Neuronal stem cell (in vitro differentiated cells): ENCODE measurements around the gene PALM.
"Not testable (repeated sequence)": the region's sequence is repeated elsewhere in the genome, so short reads cannot be mapped to it uniquely, and the experiment has no call there.

Experiments used
- DNase-seq: peaks from one replicate; pipeline ENCODE4 v3.0.0-alpha.2; 2013; ENCODE audit warnings: low spot score
- H2AFZ ChIP-seq: one replicate; pipeline ENCODE4 v1.6.1; 2013; ENCODE audit warnings: mild to moderate bottlenecking, low read length, inconsistent platforms
- H2AK5ac ChIP-seq: 2 replicates; pipeline ENCODE4 v1.6.1; 2013; ENCODE audit warnings: low read depth, mild to moderate bottlenecking, inconsistent platforms, low read length, moderate library complexity, mixed read lengths
- H2BK120ac ChIP-seq: 2 replicates; pipeline ENCODE4 v1.6.1; 2013; ENCODE audit warnings: low read depth, mild to moderate bottlenecking, inconsistent platforms, low read length, moderate library complexity, mixed read lengths
- H2BK12ac ChIP-seq: one replicate; pipeline ENCODE4 v1.6.1; 2013; ENCODE audit warnings: low read length, inconsistent platforms
- H2BK15ac ChIP-seq: 2 replicates; pipeline ENCODE4 v1.6.1; 2013; ENCODE audit warnings: mild to moderate bottlenecking, low read length, inconsistent platforms, mixed read lengths
- H2BK5ac ChIP-seq: one replicate; pipeline ENCODE4 v1.6.1; 2013; ENCODE audit warnings: inconsistent platforms, mild to moderate bottlenecking, low read length, moderate library complexity
- H3K14ac ChIP-seq: one replicate; pipeline ENCODE4 v1.6.1; 2013; ENCODE audit warnings: low read length, inconsistent platforms
- H3K18ac ChIP-seq: 2 replicates; pipeline ENCODE4 v1.6.1; 2013; ENCODE audit warnings: low read length, inconsistent platforms
- H3K23ac ChIP-seq: 2 replicates; pipeline ENCODE4 v1.6.1; 2013; ENCODE audit warnings: low read depth, mild to moderate bottlenecking, mixed read lengths, low read length, inconsistent platforms; ENCODE audit not compliant: poor library complexity
- H3K27ac ChIP-seq: replicated peaks from 3 replicates; pipeline ENCODE4 v1.5.1; 2013; ENCODE audit warnings: low read length, inconsistent platforms
- H3K27me3 ChIP-seq, 3 experiments: 2 replicates each; pipeline ENCODE4 v1.6.1; 2013; ENCODE audit warnings: low read length in 3 of 3, mild to moderate bottlenecking in 2 of 3, inconsistent platforms in 1 of 3, low read depth in 1 of 3, mixed read lengths in 1 of 3, moderate library complexity in 1 of 3; ENCODE audit not compliant: control insufficient read depth in 3 of 3, insufficient read depth in 3 of 3
- H3K36me3 ChIP-seq, 2 donors: replicated peaks in 1 of 2; 2 replicates each; pipeline ENCODE4 v1.6.1; 2013; ENCODE audit warnings: low read length in 2 of 2; ENCODE audit not compliant: control insufficient read depth in 2 of 2, insufficient read depth in 2 of 2
- H3K4ac ChIP-seq: 2 replicates; pipeline ENCODE4 v1.6.1; 2013; ENCODE audit warnings: inconsistent platforms, mild to moderate bottlenecking, low read length, moderate library complexity
- H3K4me1 ChIP-seq, 2 donors: 1 replicate in 1 of 2; 2 replicates in 1 of 2; pipeline ENCODE4 v1.6.1; 2013; ENCODE audit warnings: low read length in 2 of 2, low read depth in 1 of 2; ENCODE audit not compliant: control insufficient read depth in 2 of 2, insufficient read depth in 1 of 2
- H3K4me2 ChIP-seq: one replicate; pipeline ENCODE4 v1.6.1; 2013; ENCODE audit warnings: mild to moderate bottlenecking, low read length, inconsistent platforms; ENCODE audit not compliant: insufficient read depth, poor library complexity, severe bottlenecking
- H3K4me3 ChIP-seq, 2 donors: 2 replicates each; pipeline ENCODE4 v1.5.1; 2013; ENCODE audit warnings: low read length in 2 of 2, mild to moderate bottlenecking in 2 of 2, inconsistent platforms in 1 of 2, moderate library complexity in 1 of 2
- H3K79me1 ChIP-seq: one replicate; pipeline ENCODE4 v1.6.1; 2013; ENCODE audit warnings: low read depth, mild to moderate bottlenecking, inconsistent platforms, low read length, moderate library complexity
- H3K9ac ChIP-seq: one replicate; pipeline ENCODE4 v1.6.1; 2013; ENCODE audit warnings: mild to moderate bottlenecking, low read depth, low read length, inconsistent platforms; ENCODE audit not compliant: poor library complexity
- H3K9me3 ChIP-seq, 2 donors: replicated peaks in 1 of 2; 2 replicates each; pipeline versions ENCODE3 to v1.6.1; 2013; ENCODE audit warnings: low read length in 2 of 2, mild to moderate bottlenecking in 2 of 2, inconsistent platforms in 1 of 2, low read depth in 1 of 2, mixed read lengths in 1 of 2, moderate library complexity in 1 of 2; ENCODE audit not compliant: control insufficient read depth in 2 of 2, insufficient read depth in 1 of 2
- H4K8ac ChIP-seq: one replicate; pipeline ENCODE4 v1.6.1; 2013; ENCODE audit warnings: low read depth, mild to moderate bottlenecking, inconsistent platforms, low read length, moderate library complexity
- H4K91ac ChIP-seq: one replicate; pipeline ENCODE4 v1.6.1; 2013; ENCODE audit warnings: low read length, low read depth, mild to moderate bottlenecking, inconsistent platforms; ENCODE audit not compliant: poor library complexity
- WGBS, 2 donors: extraction: QIAGEN DNeasy Blood & Tissue Kit; methylation state at CpG; one replicate each; pipeline ENCODE4 v1.1.7; 2013; ENCODE audit warnings: missing lambda C conversion rate in 2 of 2, mixed read lengths in 1 of 2; ENCODE audit not compliant: insufficient read length in 2 of 2, insufficient replicate concordance in 1 of 2; ENCODE audit errors: extremely low coverage in 2 of 2; 5-methylcytosine and 5-hydroxymethylcytosine counted together

The PALM gene

GRCh38 chr19:740816-741505, 32.2 kb downstream of the PALM start:
- H2BK5ac ChIP-seq, H2BK15ac ChIP-seq, H2BK12ac ChIP-seq, H3K4ac ChIP-seq, H4K8ac ChIP-seq, H3K4me1 ChIP-seq, H3K9ac ChIP-seq, H3K27me3 ChIP-seq, H3K23ac ChIP-seq, H3K18ac ChIP-seq, H3K4me2 ChIP-seq, H2AK5ac ChIP-seq, H2BK120ac ChIP-seq, H2AFZ ChIP-seq, H3K14ac ChIP-seq, H3K4me3 ChIP-seq, H4K91ac ChIP-seq, H3K27ac ChIP-seq, H3K9me3 ChIP-seq, H3K79me1 ChIP-seq, DNase-seq: not testable (repeated sequence)
- no CpG with 5 or more reads among the region's 16 CpGs for WGBS, 2 donors
- H3K36me3 ChIP-seq, result peaks cover 5 to 16% of the 10 kb centered on the region in 2 donors

DNA sequence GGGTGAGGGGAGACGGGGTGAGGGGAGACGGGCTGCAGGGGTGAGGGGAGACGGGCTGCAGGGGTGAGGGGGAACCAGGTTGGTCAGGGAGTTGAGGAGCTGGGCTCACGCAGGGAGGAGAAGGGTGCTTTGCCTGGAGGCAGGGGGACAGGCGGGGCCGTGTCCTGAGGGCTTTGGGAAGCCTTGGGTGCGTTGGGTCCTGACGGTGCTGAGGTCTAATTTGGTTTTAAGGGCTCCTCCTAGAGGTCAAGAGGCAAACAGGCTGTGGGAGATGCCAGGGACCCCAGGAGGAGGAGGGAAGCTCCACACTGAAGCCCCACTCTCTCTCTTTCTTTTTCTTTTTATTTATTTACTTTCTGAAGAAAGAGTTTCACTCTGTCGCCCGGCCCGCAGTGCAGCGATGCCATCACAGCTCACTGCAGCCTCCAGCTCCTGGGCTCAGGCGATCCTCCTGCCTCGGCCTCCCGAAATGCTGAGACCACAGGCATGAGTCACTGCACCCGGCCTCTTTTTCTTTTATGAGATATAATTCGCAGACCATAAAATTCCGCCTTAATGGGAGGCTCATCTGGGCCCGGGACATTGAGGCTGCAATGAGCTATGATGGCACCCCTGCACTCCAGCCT, 32.9 kb downstream of the PALM start:
- no peak overlapping the region for H4K8ac ChIP-seq
- H3K9me3 ChIP-seq, result peaks cover 11 to 12% of the 10 kb centered on the region in 2 donors
- H3K23ac ChIP-seq, result no peak overlapping the region
- H3K14ac ChIP-seq, result no peak overlapping the region
- DNase-seq, result no peak
- H2AFZ ChIP-seq, result no peak overlapping the region
- H3K79me1 ChIP-seq, result no peaks in the 10 kb centered on the region
- H3K9ac ChIP-seq, result no peak overlapping the region
- no peak overlapping the region for H3K4me3 ChIP-seq
- peaks cover 4 to 9% of the 10 kb centered on the region in 2 donors for H3K36me3 ChIP-seq
- no peak overlapping the region for H2BK120ac ChIP-seq
- H3K18ac ChIP-seq, result no peak overlapping the region
- H3K4ac ChIP-seq, result no peak overlapping the region
- no peak overlapping the region for H3K27ac ChIP-seq
- H3K4me1 ChIP-seq, result no peaks in the 10 kb centered on the region
- H3K27me3 ChIP-seq, result no peaks in the 10 kb centered on the region
- no peak overlapping the region for H4K91ac ChIP-seq
- H3K4me2 ChIP-seq, result no peak overlapping the region
- H2BK15ac ChIP-seq, result no peak overlapping the region
- WGBS, 2 donors, result no CpG with 5 or more reads among the region's 19 CpGs
- H2AK5ac ChIP-seq, result no peak overlapping the region
- no peak overlapping the region for H2BK5ac ChIP-seq
- H2BK12ac ChIP-seq, result no peak overlapping the region

- Histone ChIP-seq H2AK5ac (peak overlapping the region; percentile 54), H2BK12ac (no peak overlapping the region), H3K9ac (no peak overlapping the region), H3K27ac (no peak overlapping the region), H2BK5ac (no peak overlapping the region), H3K4me3 (peak overlapping the region in 1 of 2 donors; percentile 18), H3K27me3 (no peaks in the 10 kb centered on the region), H2BK120ac (no peak overlapping the region), H3K9me3 (peaks cover 15 to 19% of the 10 kb centered on the region in 2 donors), H3K4me1 (no peaks in the 10 kb centered on the region), H3K4ac (no peak overlapping the region), H3K18ac (no peak overlapping the region), H4K8ac (no peak overlapping the region), H4K91ac (no peak overlapping the region), H3K4me2 (no peak overlapping the region), H3K14ac (no peak overlapping the region), H2BK15ac (no peak overlapping the region), H3K79me1 (peaks cover 3% of the 10 kb centered on the region), H3K36me3 (peaks cover 3 to 4% of the 10 kb centered on the region in 2 donors), H2AFZ (no peak overlapping the region), H3K23ac (no peak overlapping the region)
- no peak for DNase-seq
- no CpG with 5 or more reads among the region's 24 CpGs for WGBS, 2 donors
Measured at GRCh38 chr19:742540-743075, 33.9 kb downstream of the PALM start.

DNA sequence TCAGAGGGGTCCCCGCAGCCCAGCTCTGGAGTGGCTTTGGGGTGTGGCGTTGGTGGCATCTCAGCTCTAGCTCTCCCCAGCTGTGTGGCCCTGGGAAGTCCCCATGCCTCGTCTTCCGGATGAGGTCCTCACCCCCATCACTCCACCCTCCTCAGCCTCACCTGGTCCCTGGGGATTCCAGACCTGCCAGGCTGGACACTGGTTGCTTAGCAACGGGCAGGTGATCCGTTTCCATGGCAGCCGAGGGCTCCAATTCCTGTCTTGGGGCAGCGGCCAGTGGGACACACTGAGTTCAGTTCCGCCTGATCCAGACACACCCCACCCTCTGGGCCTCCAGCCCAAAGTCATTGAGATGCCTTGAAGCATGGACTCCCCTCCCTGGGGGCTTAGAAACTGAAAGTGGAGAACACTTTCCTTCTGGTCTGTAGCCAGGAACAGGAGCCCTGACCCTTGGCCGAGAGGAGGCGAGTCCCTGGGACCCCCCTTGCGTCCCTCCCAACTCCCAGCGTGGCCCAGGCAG, 34.5 kb downstream of the PALM start:
- no peak overlapping the region for H3K14ac ChIP-seq
- H2AFZ ChIP-seq, result no peak overlapping the region
- no peak overlapping the region for H2BK15ac ChIP-seq
- peaks cover 3 to 8% of the 10 kb centered on the region in 2 donors for H3K36me3 ChIP-seq
- no peak overlapping the region for H2BK12ac ChIP-seq
- H3K79me1 ChIP-seq, result peaks cover 3% of the 10 kb centered on the region
- H3K9me3 ChIP-seq, result peaks cover 20 to 25% of the 10 kb centered on the region in 2 donors
- no peak overlapping the region for H2BK120ac ChIP-seq
- no peak overlapping the region for H4K8ac ChIP-seq
- H3K18ac ChIP-seq, result no peak overlapping the region
- H3K4me1 ChIP-seq, result no peaks in the 10 kb centered on the region
- no peak overlapping the region for H3K9ac ChIP-seq
- H3K4me2 ChIP-seq, result no peak overlapping the region
- peak overlapping the region; percentile 54 for H2AK5ac ChIP-seq
- no peak overlapping the region for H3K27ac ChIP-seq
- no peaks in the 10 kb centered on the region for H3K27me3 ChIP-seq
- no peak overlapping the region for H4K91ac ChIP-seq
- no peak overlapping the region for H2BK5ac ChIP-seq
- H3K23ac ChIP-seq, result no peak overlapping the region
- WGBS, 2 donors, result no CpG with 5 or more reads among the region's 13 CpGs
- DNase-seq, result no peak
- H3K4ac ChIP-seq, result no peak overlapping the region
- no peak overlapping the region for H3K4me3 ChIP-seq
